Islet precursor cell (in vitro differentiated cells): Measurements from ENCODE around the gene CGAS.
A peak's percentile ranks its signal among the peaks of the same experiment; 100 is the strongest.
"Not testable (repeated sequence)": the region's sequence is repeated elsewhere in the genome, so short reads cannot be mapped to it uniquely, and the experiment has no call there.

Experiments
- DNase-seq: peaks from one replicate; pipeline ENCODE4 v3.0.0-alpha.2; 2018

Gene CGAS

DNA sequence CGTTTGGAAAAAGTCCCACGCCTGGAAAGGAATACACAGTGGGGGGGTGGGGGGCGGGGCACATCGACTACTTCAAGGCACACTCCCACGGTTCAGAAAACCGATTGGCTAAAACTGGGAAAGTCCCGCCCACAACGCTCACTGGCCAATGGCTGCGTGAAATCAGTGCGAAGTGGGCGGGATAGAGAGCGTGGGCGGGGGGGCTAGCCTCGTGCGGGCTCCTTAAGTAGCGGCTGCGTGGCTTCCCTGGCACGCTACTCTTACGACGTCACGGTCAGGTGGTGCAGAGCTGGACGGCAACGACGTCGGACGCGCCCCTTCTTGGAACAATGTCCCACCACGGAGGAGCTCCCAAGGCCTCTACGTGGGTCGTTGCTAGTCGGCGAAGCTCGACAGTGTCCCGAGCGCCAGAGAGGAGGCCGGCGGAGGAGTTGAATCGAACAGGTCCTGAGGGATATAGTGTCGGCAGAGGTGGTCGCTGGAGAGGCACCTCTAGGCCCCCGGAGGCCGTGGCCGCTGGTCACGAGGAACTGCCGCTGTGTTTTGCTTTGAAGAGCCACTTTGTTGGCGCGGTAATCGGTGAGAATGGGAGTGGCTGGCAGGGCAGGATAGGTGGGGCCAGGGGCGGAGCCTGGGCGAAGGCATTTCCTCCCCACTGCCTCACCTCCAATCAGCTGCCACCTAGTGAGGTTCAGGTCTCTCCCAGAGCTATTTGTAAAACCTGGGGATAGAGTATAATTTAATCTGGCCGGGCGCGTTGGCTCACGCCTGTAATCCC, 57.3 kb downstream of the CGAS start, which contains the start of gene DDX43:
Gene DDX43 (plus strand): TSS at position 252 of the 778 bp plus-strand sequence. CDS start 78 bp downstream, at position 330.
- no peak for DNase-seq

DNA sequence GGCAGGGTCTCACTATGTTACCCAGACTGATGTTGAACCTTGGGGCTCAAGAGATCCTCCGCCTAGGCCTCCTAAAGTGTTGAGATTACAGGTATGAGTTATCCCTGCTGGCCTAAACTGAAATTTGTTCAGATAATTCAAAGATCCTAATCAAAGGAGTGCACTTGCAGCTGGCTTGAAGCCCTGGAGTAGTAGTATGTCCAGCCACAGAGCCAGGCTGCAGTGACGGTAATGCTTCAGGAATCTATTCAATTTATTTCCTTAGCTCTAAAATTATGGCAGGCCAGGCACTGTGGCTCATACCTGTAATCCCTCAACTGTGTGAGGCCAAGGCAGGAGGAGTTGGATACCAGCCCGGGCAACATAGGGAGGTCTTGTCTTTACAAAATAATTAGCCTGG, 58.8 kb downstream of the CGAS start:
- DNase-seq: no peak

DNA sequence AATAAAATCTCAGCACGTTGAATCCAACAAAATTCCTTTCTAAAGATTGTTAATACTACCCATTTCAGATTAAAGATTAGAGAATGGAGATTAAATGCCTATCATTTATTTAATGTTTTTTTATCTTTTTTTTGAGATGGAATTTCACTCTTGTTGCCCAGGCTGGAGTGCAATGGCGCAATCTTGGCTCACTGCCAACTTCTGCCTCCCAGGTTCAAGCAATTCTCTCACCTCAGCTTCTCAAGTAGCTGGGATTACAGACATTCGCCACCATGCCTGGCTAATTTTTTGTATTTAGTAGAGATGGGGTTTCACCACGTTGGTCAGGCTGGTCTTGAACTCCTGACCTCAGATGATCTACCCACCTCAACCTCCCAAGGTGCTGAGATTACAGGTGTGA, 59.9 kb downstream of the CGAS start:
- not testable (repeated sequence) for DNase-seq

DNA sequence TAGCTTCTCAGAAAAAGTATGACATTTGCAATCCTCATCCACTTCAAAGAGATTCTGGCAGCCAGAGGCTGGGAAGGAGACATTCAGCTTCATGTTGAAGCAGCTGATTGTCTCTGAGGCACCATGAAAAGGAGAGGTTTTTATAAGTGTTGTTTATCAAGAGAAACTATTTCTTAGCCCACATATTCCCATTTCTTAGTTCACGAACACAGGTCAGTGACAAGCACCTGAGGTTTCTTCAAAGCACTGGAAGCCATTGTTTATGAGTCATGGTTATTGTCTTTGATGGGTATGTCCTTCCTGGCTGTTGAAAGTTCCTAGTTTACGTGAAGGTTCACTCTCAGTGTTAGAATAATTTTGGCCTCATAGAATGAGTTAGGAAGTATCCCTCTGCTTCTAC, 60.4 kb downstream of the CGAS start:
- DNase-seq: no peak

DNA sequence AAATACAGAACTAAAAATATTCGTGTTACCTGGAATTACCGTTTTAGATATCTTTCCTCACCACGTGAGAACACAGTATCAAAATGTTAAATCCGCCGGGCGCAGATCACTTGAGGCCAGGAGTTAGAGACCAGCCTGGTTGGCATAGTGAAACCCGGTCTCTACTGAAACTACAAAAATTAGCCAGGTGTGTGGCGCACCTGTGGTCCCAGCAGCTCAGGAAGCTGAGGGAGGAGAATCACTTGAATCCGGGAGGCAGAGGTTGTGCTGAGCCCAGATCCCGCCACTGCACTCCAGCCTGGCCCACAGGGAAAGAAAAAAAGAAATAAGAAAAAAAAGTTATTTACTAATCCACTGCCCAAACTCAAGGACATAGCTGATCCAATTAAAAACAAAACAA, 62.2 kb downstream of the CGAS start:
- DNase-seq: no peak

DNA sequence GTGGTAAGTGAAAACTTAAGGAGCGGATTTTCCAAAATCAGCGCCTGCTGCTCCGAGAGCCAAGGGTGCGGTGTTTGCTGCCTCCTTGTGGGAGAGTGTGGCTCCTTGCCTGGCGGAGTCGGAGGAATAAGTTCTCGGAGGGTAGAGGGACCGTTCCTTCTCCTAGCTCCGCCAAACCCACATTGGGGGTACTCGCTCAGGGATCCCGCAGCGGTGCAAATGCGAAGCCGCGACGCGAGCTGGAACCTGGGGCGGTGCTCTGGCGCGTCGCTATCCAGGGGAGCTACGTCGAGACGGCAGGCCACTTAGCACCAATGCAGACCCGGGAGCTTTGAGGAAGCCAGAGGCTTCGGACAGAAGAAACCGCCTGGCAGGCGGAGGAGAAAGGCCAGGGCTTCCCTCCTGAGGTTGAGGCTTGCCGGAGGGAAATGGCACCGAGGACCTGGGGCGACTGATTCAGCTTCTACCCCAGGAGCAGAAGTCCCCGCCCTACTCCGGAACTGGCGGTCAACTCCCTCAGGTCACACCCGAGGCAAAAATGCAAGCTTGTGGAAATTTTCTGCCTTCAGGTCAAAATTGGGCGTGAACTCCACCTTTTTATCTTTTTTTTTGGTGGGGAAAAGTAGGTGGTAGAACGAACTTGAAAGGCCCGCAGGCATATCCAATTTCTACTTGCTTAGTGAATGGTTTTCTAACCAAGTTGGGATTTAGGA, 63.1 kb downstream of the CGAS start:
- DNase-seq: peak; percentile 88

DNA sequence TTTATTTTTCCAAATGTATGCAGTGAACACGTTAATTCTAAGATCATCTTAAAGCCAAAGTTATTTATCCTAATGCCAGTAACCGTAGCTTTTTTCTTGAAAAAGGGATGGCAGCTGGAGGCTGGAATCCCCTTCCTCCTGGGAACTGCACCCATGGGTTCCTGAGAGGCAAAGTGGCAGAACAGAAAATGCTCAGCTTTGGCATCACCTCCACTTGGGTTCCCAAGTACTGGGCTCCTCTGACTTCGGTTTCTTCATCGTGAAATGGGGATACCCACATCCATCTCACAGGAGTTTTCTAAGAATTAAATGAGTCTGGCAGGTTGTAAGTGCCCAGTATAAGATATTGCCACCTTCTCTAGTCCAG, 63.7 kb downstream of the CGAS start:
- DNase-seq: no peak

DNA sequence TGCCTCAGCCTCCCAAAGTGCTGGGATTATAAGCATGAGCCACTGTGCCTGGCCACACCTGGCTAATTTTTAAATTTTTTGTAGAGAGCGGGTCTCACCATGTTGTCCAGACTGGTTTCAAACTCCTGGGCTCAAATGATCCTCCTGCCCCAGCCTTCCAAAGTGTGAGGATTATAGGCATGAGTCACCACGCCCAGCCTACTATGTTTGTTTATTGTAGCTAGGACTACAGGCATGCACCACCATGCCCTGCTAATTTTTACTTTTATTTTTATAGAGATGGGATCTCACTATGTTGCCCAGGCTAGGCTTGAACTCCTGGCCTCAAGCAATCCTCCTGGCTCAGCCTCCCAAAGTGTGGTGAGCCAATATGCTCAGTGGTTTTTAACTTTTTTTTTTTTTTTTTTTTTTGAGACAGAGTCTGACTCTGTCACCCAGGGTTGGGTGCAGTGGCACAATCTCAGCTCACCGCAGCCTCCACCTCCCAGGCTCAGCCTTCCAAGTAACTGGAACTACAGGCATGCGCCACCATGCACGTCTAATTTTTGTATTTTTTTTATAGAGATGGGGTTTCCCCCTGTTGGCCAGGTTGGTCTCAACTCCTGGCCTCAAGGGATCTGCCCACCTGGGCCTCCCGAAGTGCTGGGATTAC, 69.5 kb downstream of the CGAS start:
- DNase-seq: no peak

DNA sequence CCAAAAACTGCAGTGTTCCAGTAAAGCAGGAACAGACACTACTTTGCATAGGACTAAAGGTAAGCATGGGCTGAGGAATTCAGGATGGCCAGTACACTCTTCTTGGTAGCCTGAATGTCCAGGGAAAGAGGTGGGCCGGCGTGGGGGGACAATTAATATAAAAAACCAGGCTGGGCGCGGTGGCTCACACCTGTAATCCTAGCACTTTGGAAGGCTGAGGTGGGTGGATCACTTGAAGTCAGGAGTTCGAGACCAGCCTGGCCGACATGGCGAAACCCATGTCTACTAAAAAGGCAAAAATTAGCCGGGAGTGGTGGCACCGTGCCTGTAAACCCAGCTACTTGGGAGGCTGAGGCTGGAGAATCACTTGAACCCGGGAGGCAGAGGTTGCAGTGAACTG, 70.6 kb downstream of the CGAS start:
- not testable (repeated sequence) for DNase-seq

DNA sequence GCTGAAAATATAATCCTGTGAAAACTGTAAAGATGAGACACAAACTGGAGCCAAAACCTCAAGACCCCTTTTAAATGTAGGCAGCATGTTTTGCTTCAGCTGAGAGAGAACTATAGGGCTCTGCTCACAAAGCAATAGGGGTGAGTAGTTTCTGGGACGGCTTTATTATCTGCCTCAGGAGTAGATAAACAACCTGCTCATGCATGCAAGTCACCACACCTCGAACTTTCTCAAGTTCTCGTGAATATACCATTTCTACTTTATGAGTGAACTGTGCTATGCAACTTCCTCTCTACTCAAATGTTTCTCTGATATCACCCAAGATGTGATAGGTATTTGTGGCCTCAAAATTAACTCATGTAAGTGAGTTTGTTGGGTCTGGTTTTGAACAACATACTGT, 74.9 kb downstream of the CGAS start:
- DNase-seq: no peak

DNA sequence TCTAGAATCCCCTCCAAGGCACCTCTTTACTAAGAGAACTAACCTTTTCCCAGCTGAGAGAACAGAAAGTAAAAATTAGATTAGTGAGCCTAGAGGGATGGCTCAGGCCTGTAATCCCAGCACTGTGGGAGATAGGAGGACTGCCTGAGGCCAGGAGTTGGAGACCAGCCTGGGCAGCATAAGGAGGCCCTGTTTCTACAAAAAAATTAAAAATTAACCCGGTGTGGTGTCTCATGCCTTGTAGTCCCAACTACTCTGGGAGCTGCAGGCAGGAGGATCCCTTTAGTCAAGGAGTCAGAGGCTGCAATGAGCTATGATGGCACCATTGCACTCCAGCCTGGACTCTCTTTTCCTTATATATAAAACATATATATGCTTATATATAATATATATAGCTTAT, 76.9 kb downstream of the CGAS start:
- DNase-seq: no peak
